ENCODE data around the gene PI4KA. TPM values are rescaled to one million over a fixed set of nuclear protein-coding genes. Genes with fewer than 3 reads are reported as not detected.

Gene PI4KA
- total RNA-seq, 6 donors from 2014 or later = 68.6 to 251 (median 89.5) TPM

- Histone ChIP-seq H3K4me1 (no peaks in the 10 kb centered on the region), H3K27me3 (no peaks in the 10 kb centered on the region), H3K9me3 (no peaks in the 10 kb centered on the region), H3K27ac (no peak overlapping the region), H3K36me3 (peaks cover 10 to 95% (median 67%) of the 10 kb centered on the region in 4 donors), H3K4me3 (no peak overlapping the region)
- 97 to 99% methylated on average over 5 of the region's 5 CpGs for WGBS, 2 donors
- TF ChIP-seq, protein P1, sequence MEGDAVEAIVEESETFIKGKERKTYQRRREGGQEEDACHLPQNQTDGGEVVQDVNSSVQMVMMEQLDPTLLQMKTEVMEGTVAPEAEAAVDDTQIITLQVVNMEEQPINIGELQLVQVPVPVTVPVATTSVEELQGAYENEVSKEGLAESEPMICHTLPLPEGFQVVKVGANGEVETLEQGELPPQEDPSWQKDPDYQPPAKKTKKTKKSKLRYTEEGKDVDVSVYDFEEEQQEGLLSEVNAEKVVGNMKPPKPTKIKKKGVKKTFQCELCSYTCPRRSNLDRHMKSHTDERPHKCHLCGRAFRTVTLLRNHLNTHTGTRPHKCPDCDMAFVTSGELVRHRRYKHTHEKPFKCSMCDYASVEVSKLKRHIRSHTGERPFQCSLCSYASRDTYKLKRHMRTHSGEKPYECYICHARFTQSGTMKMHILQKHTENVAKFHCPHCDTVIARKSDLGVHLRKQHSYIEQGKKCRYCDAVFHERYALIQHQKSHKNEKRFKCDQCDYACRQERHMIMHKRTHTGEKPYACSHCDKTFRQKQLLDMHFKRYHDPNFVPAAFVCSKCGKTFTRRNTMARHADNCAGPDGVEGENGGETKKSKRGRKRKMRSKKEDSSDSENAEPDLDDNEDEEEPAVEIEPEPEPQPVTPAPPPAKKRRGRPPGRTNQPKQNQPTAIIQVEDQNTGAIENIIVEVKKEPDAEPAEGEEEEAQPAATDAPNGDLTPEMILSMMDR (IDR thresholded peaks at IDR 0.05) = no peak
- TF ChIP-seq POLR2A (IDR thresholded peaks at IDR 0.05) = no peak
- TF ChIP-seq POLR2AphosphoS5 (IDR thresholded peaks at IDR 0.05) = no peak
- TF ChIP-seq EP300 (IDR thresholded peaks at IDR 0.05) = no peak
- no peak for DNase-seq
- no peak for ATAC-seq (ENCODE audit: low FRiP score in 2 of 2)
Measured at GRCh38 chr22:20811971-20812660, 46.5 kb downstream of the PI4KA start.

GRCh38 chr22:20811171-20811570 is 47.4 kb downstream of the PI4KA start:
- Histone ChIP-seq H3K36me3 (peaks cover 19 to 95% (median 70%) of the 10 kb centered on the region in 4 donors), H3K4me3 (no peak overlapping the region), H3K27ac (no peak overlapping the region), H3K4me1 (no peaks in the 10 kb centered on the region), H3K9me3 (no peaks in the 10 kb centered on the region), H3K27me3 (no peaks in the 10 kb centered on the region)
- TF ChIP-seq POLR2A (IDR thresholded peaks at IDR 0.05) (no peak), POLR2AphosphoS5 (IDR thresholded peaks at IDR 0.05) (no peak), EP300 (IDR thresholded peaks at IDR 0.05) (no peak)
- TF ChIP-seq, protein P1 (IDR thresholded peaks at IDR 0.05) = no peak
- 100% methylated on average over 1 of the region's 1 CpG for WGBS, 2 donors
- ATAC-seq (ENCODE audit: low FRiP score in 2 of 2) = no peak
- no peak for DNase-seq

DNA sequence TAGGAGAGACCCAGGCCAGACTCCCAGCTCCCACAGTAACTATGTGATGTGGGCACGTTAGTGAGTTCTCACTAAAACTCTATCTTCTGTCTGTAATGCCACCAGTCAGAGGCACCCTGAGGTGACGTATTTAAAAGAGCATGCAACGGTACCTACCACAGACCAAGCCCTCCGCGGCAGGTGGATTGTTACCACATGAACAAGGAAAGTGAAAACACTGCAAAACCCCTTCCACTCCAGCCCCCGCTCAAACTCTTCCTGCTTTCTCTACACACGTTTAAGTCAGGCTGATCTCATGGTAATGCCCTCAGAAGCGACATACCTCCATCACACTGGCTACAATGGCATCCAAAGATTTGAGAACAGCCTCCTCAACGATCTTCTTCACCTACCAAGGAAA is 48.0 kb downstream of the PI4KA start:
- WGBS, 2 donors = 91 to 92% methylated on average over 9 of the region's 9 CpGs
- no peaks in the 10 kb centered on the region for H3K9me3 ChIP-seq
- peaks cover 19 to 95% (median 69%) of the 10 kb centered on the region in 4 donors for H3K36me3 ChIP-seq
- no peak overlapping the region for H3K27ac ChIP-seq
- no peaks in the 10 kb centered on the region for H3K27me3 ChIP-seq
- TF ChIP-seq EP300 (IDR thresholded peaks at IDR 0.05) = no peak
- TF ChIP-seq, protein P1 (IDR thresholded peaks at IDR 0.05) = no peak
- no peak for TF ChIP-seq POLR2A (IDR thresholded peaks at IDR 0.05)
- TF ChIP-seq POLR2AphosphoS5 (IDR thresholded peaks at IDR 0.05) = no peak
- ATAC-seq (ENCODE audit: low FRiP score in 2 of 2) (no peak), DNase-seq (no peak)
- no peaks in the 10 kb centered on the region for H3K4me1 ChIP-seq
- H3K4me3 ChIP-seq = no peak overlapping the region

GRCh38 chr22:20809538-20810185 is 48.9 kb downstream of the PI4KA start:
- H3K27ac ChIP-seq = no peak overlapping the region
- no peaks in the 10 kb centered on the region for H3K27me3 ChIP-seq
- H3K4me3 ChIP-seq = no peak overlapping the region
- 77 to 98% methylated on average over 5 to 6 of the region's 6 CpGs for WGBS, 2 donors
- peaks cover 20 to 96% (median 70%) of the 10 kb centered on the region in 4 donors for H3K36me3 ChIP-seq
- H3K9me3 ChIP-seq = no peaks in the 10 kb centered on the region
- ATAC-seq (ENCODE audit: low FRiP score in 2 of 2) (no peak), DNase-seq (no peak)
- TF ChIP-seq POLR2AphosphoS5 (IDR thresholded peaks at IDR 0.05) = no peak
- TF ChIP-seq POLR2A (IDR thresholded peaks at IDR 0.05) = no peak
- no peak for TF ChIP-seq EP300 (IDR thresholded peaks at IDR 0.05)
- TF ChIP-seq, protein P1 (IDR thresholded peaks at IDR 0.05) = no peak
- no peaks in the 10 kb centered on the region for H3K4me1 ChIP-seq

Measured in upper lobe of left lung (tissue), 6 donors.